Psoas muscle (tissue), 8 donors: ENCODE measurements around the gene PHF21B. TPM values are rescaled to one million over a fixed set of nuclear protein-coding genes. Genes with fewer than 3 reads are reported as not detected.

Experiments used
- ATAC-seq, 4 donors: fragments of 200-7000 bp; cut with Tn5 transposase; one replicate each; pipeline ENCODE4 v1.9.1; 2020; ENCODE audit warnings: moderate library complexity in 3 of 4, mild to moderate bottlenecking in 2 of 4
- DNase-seq, 2 donors: peaks; one replicate each; pipeline ENCODE4 v3.0.0-alpha.2; 2020
- H3K27ac ChIP-seq: fragments of 200-600 bp; one replicate; pipeline ENCODE4 v1.8.0; 2022
- H3K27me3 ChIP-seq, 3 donors: fragments of 200-600 bp in 1 of 3; one replicate each; pipeline versions ENCODE4 v1.6.1 to v1.8.0; 2013 to 2022; ENCODE audit warnings: low read length in 2 of 3, mild to moderate bottlenecking in 2 of 3, moderate library complexity in 1 of 3; ENCODE audit not compliant: insufficient read depth in 3 of 3
- H3K36me3 ChIP-seq, 2 donors: fragments of 200-600 bp in 1 of 2; one replicate each; pipeline versions ENCODE4 v1.6.1 to v1.8.0; 2013 to 2022; ENCODE audit warnings: low read depth in 1 of 2, mild to moderate bottlenecking in 1 of 2, moderate library complexity in 1 of 2; ENCODE audit not compliant: insufficient read depth in 1 of 2
- H3K4me1 ChIP-seq: fragments of 200-600 bp; one replicate; pipeline ENCODE4 v1.8.0; 2022
- H3K4me3 ChIP-seq: fragments of 200-600 bp; one replicate; pipeline ENCODE4 v1.8.0; 2022; ENCODE audit warnings: mild to moderate bottlenecking
- H3K9me3 ChIP-seq: fragments of 200-600 bp; one replicate; pipeline ENCODE4 v1.8.0; 2022
- CTCF ChIP-seq: fragments of 200-600 bp; IDR thresholded peaks from one replicate; pipeline ENCODE4 v1.8.0; 2022; ENCODE audit warnings: antibody characterized with exemption
- WGBS, 3 donors: extraction: QIAGEN DNeasy Blood & Tissue Kit; methylation state at CpG; one replicate each; pipeline versions ENCODE4 v1.1.6 to v1.1.7; 2013; 5-methylcytosine and 5-hydroxymethylcytosine counted together
- intact Hi-C, 2 donors: fragments of 100-400 bp; cut with DNase I; formaldehyde crosslinking; loops; one replicate each; pipeline versions ENCODE4 v1.11.0 to v1.14.2; 2022
- polyA plus RNA-seq, 3 donors: library from polyadenylated mRNA; stranded (reverse); fragments of 200-250 nt; gene quantifications; one replicate each; pipeline ENCODE4 v1.2.3, GENCODE V29; 2013
- total RNA-seq, 4 donors: library from RNA; stranded (reverse); fragmentation: NEBNext Ultra II Directional in 2 of 4; extraction: Animal tissue kit (Norgen Biotek cat#: 25700) in 2 of 4; gene quantifications; one replicate each; pipeline versions ENCODE4 v1.2.1 to v1.2.4, GENCODE V29; 2021 to 2023
- donor health status: healthy with polysubstance abuse.
- donor health status: DM: no; HTN: no; CAD: no; lungs with moderate emphysema.
- donor health status: Bipolar disorder and iron deficiency.
- donor health status: healthy.
- donor health status: DM: yes; HTN: yes; CAD: no.
- donor health status: DM: no; HTN: no; CAD: no.
- donor health status: DM: no; HTN: no; CAD: no.
- donor health status: DM: yes; HTN: yes; CAD: no.

PHF21B gene
- total and polyA plus RNA-seq, 7 donors, result 0.03 to 0.58 (median 0.16) TPM; not detected in 1

GRCh38 chr22:44885806-44886360, 123.9 kb downstream of the PHF21B start:
- no peak for ATAC-seq
- 88 to 89% (median 89%) methylated on average over 14 of the region's 14 CpGs for WGBS, 3 donors
- intact Hi-C loops, result no loop called here
- H3K4me3 ChIP-seq, result no peak overlapping the region
- no peaks in the 10 kb centered on the region for H3K27me3 ChIP-seq
- TF ChIP-seq CTCF, result no peak
- no peaks in the 10 kb centered on the region for H3K4me1 ChIP-seq
- no peak for DNase-seq
- no peaks in the 10 kb centered on the region for H3K36me3 ChIP-seq
- H3K9me3 ChIP-seq, result no peaks in the 10 kb centered on the region
- no peak overlapping the region for H3K27ac ChIP-seq

GRCh38 chr22:44884968-44885805, 124.6 kb downstream of the PHF21B start:
- DNase-seq, result peak in 1 of 2 donors; percentile 36
- WGBS, 3 donors, result 91 to 95% (median 91%) methylated on average over 16 to 18 of the region's 18 CpGs
- no peaks in the 10 kb centered on the region for H3K36me3 ChIP-seq
- no peak for ATAC-seq
- H3K27ac ChIP-seq, result no peak overlapping the region
- H3K4me1 ChIP-seq, result no peaks in the 10 kb centered on the region
- H3K9me3 ChIP-seq, result no peaks in the 10 kb centered on the region
- H3K4me3 ChIP-seq, result no peak overlapping the region
- intact Hi-C loops, result no loop called here
- no peak for TF ChIP-seq CTCF
- no peaks in the 10 kb centered on the region for H3K27me3 ChIP-seq

- no peak for TF ChIP-seq CTCF
- DNase-seq, result no peak
- H3K9me3 ChIP-seq, result no peaks in the 10 kb centered on the region
- H3K27ac ChIP-seq, result no peak overlapping the region
- intact Hi-C loops, result no loop called here
- no peaks in the 10 kb centered on the region for H3K36me3 ChIP-seq
- H3K27me3 ChIP-seq, result no peaks in the 10 kb centered on the region
- H3K4me1 ChIP-seq, result no peaks in the 10 kb centered on the region
- no peak for ATAC-seq
- WGBS, 3 donors, result 88 to 96% (median 89%) methylated on average over 1 of the region's 1 CpG
- H3K4me3 ChIP-seq, result no peak overlapping the region
These were observed 125.2 kb downstream of the PHF21B start for GRCh38 chr22:44884562-44884961.

GRCh38 chr22:44883011-44883421, 126.8 kb downstream of the PHF21B start:
- WGBS, 3 donors, result 78 to 80% (median 78%) methylated on average over 12 of the region's 12 CpGs
- Histone ChIP-seq H3K9me3 (no peaks in the 10 kb centered on the region), H3K36me3 (no peaks in the 10 kb centered on the region), H3K27me3 (no peaks in the 10 kb centered on the region), H3K4me1 (no peaks in the 10 kb centered on the region), H3K4me3 (no peak overlapping the region), H3K27ac (no peak overlapping the region)
- TF ChIP-seq CTCF, result no peak
- intact Hi-C loops, result no loop called here
- peak in 1 of 2 donors; percentile 18 for DNase-seq
- no peak for ATAC-seq
